Testis (tissue), 2 donors: ENCODE data around the gene SAFB2.

Experiments
- POLR2A ChIP-seq: fragments of 450-650 bp; IDR thresholded peaks from one replicate; pipeline ENCODE4 v1.6.1; 2017; ENCODE audit warnings: antibody characterized with exemption, mild to moderate bottlenecking, moderate library complexity
- TF ChIP-seq, protein P1 (sequence below), 3 experiments: fragments of 450-650 bp in 2 of 3; fragments of 200-600 bp in 1 of 3; sonication (generic) in 1 of 3; IDR thresholded peaks; one replicate each; pipeline ENCODE4 v1.5.1; 2016 to 2019; ENCODE audit warnings: antibody characterized with exemption in 3 of 3, mild to moderate bottlenecking in 2 of 3, moderate library complexity in 1 of 3

DNA sequence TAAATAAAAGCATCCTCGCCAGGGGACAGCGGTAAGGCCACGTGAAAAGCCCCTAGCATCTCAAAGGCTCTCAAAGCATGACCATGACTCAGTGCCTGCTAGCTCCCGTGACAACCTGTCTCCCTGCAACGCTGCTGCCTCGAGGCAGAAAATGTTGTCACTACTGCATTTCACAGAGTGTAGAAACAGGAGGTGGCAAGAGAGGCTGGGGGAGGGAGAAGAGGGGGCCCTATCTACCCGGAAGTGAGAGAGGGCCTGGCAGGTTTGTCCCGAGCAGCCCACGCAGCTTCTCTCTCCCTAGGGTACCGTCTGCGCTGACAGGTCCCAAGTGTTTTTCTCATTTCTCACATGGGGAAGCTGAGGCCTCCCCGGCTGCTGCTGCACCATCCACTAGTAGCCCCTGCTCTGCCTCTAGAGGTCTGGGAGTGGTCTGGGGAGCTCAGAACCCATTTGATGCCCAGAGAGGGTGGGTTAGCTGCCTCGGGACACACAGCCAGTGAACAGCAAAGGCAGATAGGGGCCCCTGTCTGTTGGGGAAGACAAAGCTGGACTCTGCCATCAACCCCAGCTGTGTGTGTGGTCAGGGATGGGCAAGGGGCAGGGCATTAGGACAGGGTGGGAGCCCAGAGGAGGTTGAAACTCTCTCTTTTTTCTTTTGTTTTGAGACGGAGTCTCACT, 58.5 kb downstream of the SAFB2 start:
- TF ChIP-seq, protein P1, sequence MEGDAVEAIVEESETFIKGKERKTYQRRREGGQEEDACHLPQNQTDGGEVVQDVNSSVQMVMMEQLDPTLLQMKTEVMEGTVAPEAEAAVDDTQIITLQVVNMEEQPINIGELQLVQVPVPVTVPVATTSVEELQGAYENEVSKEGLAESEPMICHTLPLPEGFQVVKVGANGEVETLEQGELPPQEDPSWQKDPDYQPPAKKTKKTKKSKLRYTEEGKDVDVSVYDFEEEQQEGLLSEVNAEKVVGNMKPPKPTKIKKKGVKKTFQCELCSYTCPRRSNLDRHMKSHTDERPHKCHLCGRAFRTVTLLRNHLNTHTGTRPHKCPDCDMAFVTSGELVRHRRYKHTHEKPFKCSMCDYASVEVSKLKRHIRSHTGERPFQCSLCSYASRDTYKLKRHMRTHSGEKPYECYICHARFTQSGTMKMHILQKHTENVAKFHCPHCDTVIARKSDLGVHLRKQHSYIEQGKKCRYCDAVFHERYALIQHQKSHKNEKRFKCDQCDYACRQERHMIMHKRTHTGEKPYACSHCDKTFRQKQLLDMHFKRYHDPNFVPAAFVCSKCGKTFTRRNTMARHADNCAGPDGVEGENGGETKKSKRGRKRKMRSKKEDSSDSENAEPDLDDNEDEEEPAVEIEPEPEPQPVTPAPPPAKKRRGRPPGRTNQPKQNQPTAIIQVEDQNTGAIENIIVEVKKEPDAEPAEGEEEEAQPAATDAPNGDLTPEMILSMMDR (IDR thresholded peaks at IDR 0.05) = no peak
- TF ChIP-seq POLR2A = no peak
